K562 (cell line): ENCODE measurements around the gene ACBD5. TPM values are rescaled to one million over a fixed set of nuclear protein-coding genes. Genes with fewer than 3 reads are reported as not detected.
"Not testable (repeated sequence)": the region's sequence is repeated elsewhere in the genome, so short reads cannot be mapped to it uniquely, and the experiment has no call there.

ENCODE experiments used
- ATAC-seq: fragments of 200-7000 bp; cut with Tn5 transposase; 3 replicates; pipeline ENCODE4 v1.9.1; 2020; ENCODE audit warnings: moderate library complexity
- BruUV-seq: library from RNA; stranded (reverse); fragments of 400-500 nt; replicated peaks from 2 replicates; lab custom pipeline; 2021; lab: Mats Ljungman, UMichigan
- CTCF ChIA-PET: fragments of 300-600 bp; formaldehyde crosslinking; extraction: SDS; loops from one replicate; lab custom pipeline; 2021; ENCODE audit warnings: low intra/inter-chr PET ratio; lab: Yijun Ruan, JAX
- POLR2A ChIA-PET: fragments of 300-600, 350-650 bp; sonication (Branson Sonifier 250); formaldehyde crosslinking; extraction: SDS; loops from one replicate; lab custom pipeline; 2021; ENCODE audit warnings: antibody characterized with exemption, inconsistent platforms; lab: Yijun Ruan, JAX
- DNase-seq, 4 experiments: peaks; one replicate each; pipeline versions ENCODE4 v3.0.0 to v3.0.0-alpha.2; 2011 to 2018; ENCODE audit warnings: low spot score in 3 of 4, mixed read lengths in 3 of 4; ENCODE audit errors: extremely low read depth in 1 of 4
- FAIRE-seq: peaks from 2 replicates; lab custom pipeline; 2011; peaks lifted over from hg19 to GRCh38; lab: Jason Lieb, UNC
- H2AFZ ChIP-seq: 2 replicates; pipeline ENCODE4 v1.6.0; 2011; ENCODE audit warnings: low read depth, low read length, control low read depth, inconsistent platforms
- H3K27ac ChIP-seq: fragments of 200-600 bp; 3 replicates; pipeline ENCODE4 v1.8.0; 2011; ENCODE audit warnings: low read depth, mild to moderate bottlenecking, control low read depth, inconsistent platforms, low read length, moderate library complexity, mixed read lengths; ENCODE audit errors: extremely low read depth
- H3K27me3 ChIP-seq, 2 experiments: fragments of 300-600 bp in 1 of 2; 2 replicates in 1 of 2; 3 replicates in 1 of 2; pipeline versions ENCODE4 v1.6.0 to v1.8.0; 2011; ENCODE audit warnings: inconsistent platforms in 2 of 2, low read length in 2 of 2, mild to moderate bottlenecking in 1 of 2, mixed read lengths in 1 of 2, moderate library complexity in 1 of 2; ENCODE audit not compliant: control insufficient read depth in 2 of 2, insufficient read depth in 2 of 2
- H3K36me3 ChIP-seq: fragments of 300-600 bp; 3 replicates; pipeline ENCODE4 v1.8.0; 2011; ENCODE audit warnings: mild to moderate bottlenecking, low read length, inconsistent platforms; ENCODE audit not compliant: control insufficient read depth, insufficient read depth
- H3K4me1 ChIP-seq, 2 experiments: fragments of 200-600 bp in 1 of 2; replicated peaks in 1 of 2; 2 replicates in 1 of 2; 3 replicates in 1 of 2; pipeline versions ENCODE4 v1.5.1 to v1.8.0; 2011; ENCODE audit warnings: inconsistent platforms in 2 of 2, low read length in 2 of 2, mild to moderate bottlenecking in 1 of 2, mixed read lengths in 1 of 2, moderate library complexity in 1 of 2; ENCODE audit not compliant: control insufficient read depth in 2 of 2, insufficient read depth in 2 of 2
- H3K4me2 ChIP-seq: 2 replicates; pipeline ENCODE4 v1.6.1; 2011; ENCODE audit warnings: low read length, control low read depth, inconsistent platforms, mixed read lengths; ENCODE audit not compliant: insufficient read depth
- H3K4me3 ChIP-seq: fragments of 200-600 bp; sonication (generic), shearing (Covaris generic); 2 replicates; pipeline ENCODE4 v1.5.1; 2016; ENCODE audit warnings: control low read depth, inconsistent platforms
- H3K79me2 ChIP-seq: fragments of 200-600 bp; 3 replicates; pipeline ENCODE4 v1.8.0; 2011; ENCODE audit warnings: low read length, inconsistent platforms; ENCODE audit not compliant: control insufficient read depth, insufficient read depth
- H3K9ac ChIP-seq, 2 experiments: 2 replicates each; pipeline versions ENCODE4 v1.6.0 to v1.6.1; 2011; ENCODE audit warnings: low read depth in 2 of 2, low read length in 2 of 2, control low read depth in 1 of 2, inconsistent platforms in 1 of 2, mild to moderate bottlenecking in 1 of 2, mixed read lengths in 1 of 2; ENCODE audit not compliant: insufficient read depth in 1 of 2
- H3K9me1 ChIP-seq: one replicate; pipeline ENCODE4 v1.6.0; 2011; ENCODE audit warnings: inconsistent platforms, mild to moderate bottlenecking, low read length, moderate library complexity; ENCODE audit not compliant: control insufficient read depth, insufficient read depth
- H3K9me3 ChIP-seq: replicated peaks from 2 replicates; pipeline ENCODE4 v1.5.1; 2011; ENCODE audit warnings: low read depth, low read length, inconsistent platforms; ENCODE audit not compliant: control insufficient read depth, insufficient read depth
- H4K20me1 ChIP-seq: replicated peaks from 2 replicates; pipeline ENCODE4 v1.6.1; 2011; ENCODE audit warnings: low read length, inconsistent platforms, mixed read lengths; ENCODE audit not compliant: control insufficient read depth, insufficient read depth
- CAMTA2 ChIP-seq: fragments of 250-450 bp; sonication (Bioruptor Pico); conservative IDR thresholded peaks from 2 replicates; pipeline ENCODE4 v1.5.1; 2022
- KDM5B ChIP-seq: fragments of 200-600 bp; sonication (generic); IDR thresholded peaks from 2 replicates; pipeline ENCODE4 v1.6.1; 2012; ENCODE audit warnings: low read depth, mild to moderate bottlenecking, moderate library complexity, low read length, control low read depth, inconsistent platforms; ENCODE audit not compliant: insufficient replicate concordance
- WGBS: fragments of 100-300 bp; shearing (Covaris generic); methylation state at CpG from one replicate; pipeline ENCODE4 v1.1.6; 2016; ENCODE audit warnings: low coverage, mixed read lengths; ENCODE audit not compliant: insufficient coverage; ENCODE audit errors: missing lambda C conversion rate; 5-methylcytosine and 5-hydroxymethylcytosine counted together
- in situ Hi-C: fragments of 300-500 bp; cut with MboI; formaldehyde crosslinking; loops from 4 replicates; pipeline ENCODE4 v1.15.0; 2018; ENCODE audit warnings: inconsistent platforms, mixed read lengths
- intact Hi-C: fragments of 100-400 bp; cut with micrococcal nuclease; formaldehyde crosslinking; loops from 2 replicates; pipeline ENCODE4 v1.14.2; 2022
- polyA plus RNA-seq, 8 experiments: library from polyadenylated mRNA; depleted of rRNA in 4 of 8; stranded (reverse) in 5 of 8; unstranded in 3 of 8; fragments of >200 nt; fragmentation: Nextera tagmentation in 2 of 8; fragmentation: Illumina TruSeq in 1 of 8; extraction: Ambion mirVana in 2 of 8; extraction: Trizol in 1 of 8; gene quantifications; 2 replicates each; pipeline versions ENCODE4 v1.2.1 to v1.2.3, GENCODE V29; 2011 to 2014; ENCODE audit warnings: inconsistent platforms in 1 of 8, missing spikeins in 1 of 8
- total RNA-seq, 7 experiments: library from RNA; depleted of rRNA in 6 of 7; stranded (reverse); fragments of >200 nt in 6 of 7; fragmentation: Illumina TruSeq in 2 of 7; extraction: Trizol in 2 of 7; gene quantifications; 2 replicates each; pipeline versions ENCODE4 v1.2.1 to v1.2.3, GENCODE V29; 2011 to 2021; ENCODE audit warnings: low replicate concordance in 1 of 7
- TF ChIP-seq, protein P1 (sequence below): sonication (generic); formaldehyde crosslinking; IDR thresholded peaks from 2 replicates; pipeline ENCODE4 v1.8.1; 2023; ENCODE audit warnings: mild to moderate bottlenecking, missing genetic modification reagents

Gene ACBD5
- total and polyA plus RNA-seq, 9 of the 15 experiments (the other 6 are each of a cell fraction or from before 2014, with no cell fraction given) = 1.5 to 10.3 (median 7.8) TPM

- intact Hi-C loops, H3K9ac ChIP-seq, H3K79me2 ChIP-seq, FAIRE-seq, H3K4me2 ChIP-seq, H3K9me3 ChIP-seq, POLR2A ChIA-PET, DNase-seq, CTCF ChIA-PET, in situ Hi-C loops, H3K4me3 ChIP-seq, H4K20me1 ChIP-seq, H3K9me1 ChIP-seq, H3K27ac ChIP-seq, H2AFZ ChIP-seq, H3K4me1 ChIP-seq, BruUV-seq, H3K36me3 ChIP-seq: not testable (repeated sequence)
- ATAC-seq = peak; percentile 69; the same call in 1 of the 3 replicates
- WGBS = 1% methylated on average over 7 of the region's 7 CpGs
- H3K27me3 ChIP-seq = peaks cover 8 to 20% of the 10 kb centered on the region in 2 experiments; a peak in 4 of 5 replicates
Observed at GRCh38 chr10:27262788-27263187, 22.2 kb upstream of the ACBD5 start.

- H3K9ac ChIP-seq = no peak overlapping the region
- WGBS = 49% methylated on average over 42 of the region's 75 CpGs
- intact Hi-C loops = no loop called here
- no TSS peak for BruUV-seq
- peaks cover 2% of the 10 kb centered on the region; the same call in 1 of the 2 replicates for H3K9me3 ChIP-seq
- no peaks in the 10 kb centered on the region for H3K36me3 ChIP-seq
- H3K4me2 ChIP-seq = no peak overlapping the region
- DNase-seq = no peak
- POLR2A ChIA-PET = interaction anchor here (0.6 kb wide), 3 partner anchors 79 to 1034 kb away, joined by 3 to 4 read pairs (median 4); no protein-coding TSS in a partner anchor
- TF ChIP-seq, protein P1, sequence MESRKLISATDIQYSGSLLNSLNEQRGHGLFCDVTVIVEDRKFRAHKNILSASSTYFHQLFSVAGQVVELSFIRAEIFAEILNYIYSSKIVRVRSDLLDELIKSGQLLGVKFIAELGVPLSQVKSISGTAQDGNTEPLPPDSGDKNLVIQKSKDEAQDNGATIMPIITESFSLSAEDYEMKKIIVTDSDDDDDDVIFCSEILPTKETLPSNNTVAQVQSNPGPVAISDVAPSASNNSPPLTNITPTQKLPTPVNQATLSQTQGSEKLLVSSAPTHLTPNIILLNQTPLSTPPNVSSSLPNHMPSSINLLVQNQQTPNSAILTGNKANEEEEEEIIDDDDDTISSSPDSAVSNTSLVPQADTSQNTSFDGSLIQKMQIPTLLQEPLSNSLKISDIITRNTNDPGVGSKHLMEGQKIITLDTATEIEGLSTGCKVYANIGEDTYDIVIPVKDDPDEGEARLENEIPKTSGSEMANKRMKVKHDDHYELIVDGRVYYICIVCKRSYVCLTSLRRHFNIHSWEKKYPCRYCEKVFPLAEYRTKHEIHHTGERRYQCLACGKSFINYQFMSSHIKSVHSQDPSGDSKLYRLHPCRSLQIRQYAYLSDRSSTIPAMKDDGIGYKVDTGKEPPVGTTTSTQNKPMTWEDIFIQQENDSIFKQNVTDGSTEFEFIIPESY (CRISPR knock-in tag) = 0 out of 2 replicates have a peak, but pooled peaks have one; percentile 13
- TF ChIP-seq CAMTA2 (CRISPR knock-in tag) (no peak), KDM5B (no peak)
- no peak overlapping the region for H2AFZ ChIP-seq
- H3K27me3 ChIP-seq = peaks cover 4 to 5% of the 10 kb centered on the region in 2 experiments; a peak in 4 of 5 replicates
- no peaks in the 10 kb centered on the region for H4K20me1 ChIP-seq
- in situ Hi-C loops = no loop called here
- CTCF ChIA-PET = no interaction called here
- H3K27ac ChIP-seq = no peak overlapping the region
- FAIRE-seq = no peak
- H3K9me1 ChIP-seq = no peaks in the 10 kb centered on the region
- H3K79me2 ChIP-seq = no peaks in the 10 kb centered on the region
- H3K4me1 ChIP-seq = peaks cover 0 to 4% of the 10 kb centered on the region in 2 experiments; a peak in 1 of 5 replicates
- no peak overlapping the region for H3K4me3 ChIP-seq
- no peak for ATAC-seq
Observed at GRCh38 chr10:27258838-27259812, 18.5 kb upstream of the ACBD5 start.
